NCI-H524 (cell line): Measurements from ENCODE around the gene UBTF.

Source experiments
- DNase-seq, 2 experiments: peaks; one replicate each; lab custom pipeline; 2025; lab: John Stamatoyannopoulos, UW

The UBTF gene

GRCh38 chr17:44171931-44172455 is 47.5 kb downstream of the UBTF start:
- no peak for DNase-seq

DNA sequence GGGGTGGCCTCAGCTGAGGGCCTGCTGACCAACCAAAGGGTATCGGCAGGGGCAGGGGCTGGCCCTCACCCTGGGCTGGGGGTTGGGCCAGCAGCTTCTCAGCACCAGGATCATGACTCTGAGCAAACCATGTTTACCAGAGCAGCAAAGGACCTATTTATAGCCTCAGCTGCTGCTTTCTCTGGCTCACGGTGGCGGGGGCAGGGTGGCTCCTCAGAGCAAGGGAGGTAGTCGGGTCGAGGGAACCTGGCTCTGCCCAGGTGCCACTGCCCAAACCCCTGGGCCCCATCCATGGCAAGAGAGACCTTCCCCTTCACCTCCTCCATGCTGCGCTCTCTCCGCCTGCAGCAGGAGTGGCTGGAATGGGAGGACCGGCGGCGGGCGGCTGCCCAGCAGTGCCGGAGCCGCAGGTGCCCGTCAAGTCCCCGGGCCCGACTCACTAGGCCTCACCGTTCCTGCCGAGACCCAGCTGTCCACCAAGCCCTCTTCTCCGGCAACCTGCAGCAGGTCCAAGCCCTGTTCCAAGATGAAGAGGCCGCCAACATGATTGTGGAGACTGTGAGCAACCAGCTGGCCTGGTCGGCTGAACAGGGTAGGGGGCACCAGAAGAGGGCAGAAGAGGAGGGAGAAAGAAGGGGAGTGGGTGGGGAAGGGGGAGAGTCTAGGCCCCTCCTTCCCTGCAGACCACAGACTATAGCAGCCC is 48.8 kb downstream of the UBTF start, which contains the start of gene ASB16:
ASB16 (plus strand) TSS at position 206 of the 703 bp plus-strand sequence; CDS start at position 292, 86 bp downstream.
- no peak for DNase-seq

- DNase-seq: no peak
Measured at GRCh38 chr17:44170135-44170498, 49.4 kb downstream of the UBTF start.

DNA sequence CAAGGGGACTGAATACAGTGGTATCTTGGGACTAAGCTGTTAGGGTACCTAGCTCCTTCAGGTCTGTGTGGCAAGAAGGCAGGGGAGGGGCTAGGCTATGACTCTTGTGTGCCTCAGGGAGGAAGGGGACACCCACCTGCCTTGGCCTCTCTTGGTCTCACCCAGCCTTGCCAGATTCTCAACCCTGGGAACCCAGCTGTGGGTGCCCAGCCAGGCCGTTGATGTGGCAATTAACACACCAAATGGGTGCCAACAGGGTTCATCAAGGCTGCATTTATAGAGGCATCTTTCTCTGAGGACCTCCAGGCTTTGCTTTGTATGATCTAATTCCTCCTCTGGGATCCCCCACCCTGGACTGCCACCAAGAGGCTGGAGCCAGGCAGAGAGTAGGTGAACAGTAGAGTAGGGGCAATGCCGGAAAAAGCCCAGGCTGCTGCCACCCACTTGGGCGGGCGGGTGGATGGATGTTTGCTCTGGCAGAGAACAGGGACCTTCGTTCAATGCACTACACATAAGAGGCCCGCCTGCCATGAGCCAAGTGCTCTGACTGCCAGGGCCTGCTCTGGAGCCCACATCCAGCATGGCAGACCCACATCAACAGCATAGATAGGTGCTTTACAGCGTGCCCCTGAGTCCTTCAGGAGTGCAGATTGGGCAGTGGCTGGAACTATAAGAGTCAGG is 52.2 kb downstream of the UBTF start:
- DNase-seq: no peak

DNA sequence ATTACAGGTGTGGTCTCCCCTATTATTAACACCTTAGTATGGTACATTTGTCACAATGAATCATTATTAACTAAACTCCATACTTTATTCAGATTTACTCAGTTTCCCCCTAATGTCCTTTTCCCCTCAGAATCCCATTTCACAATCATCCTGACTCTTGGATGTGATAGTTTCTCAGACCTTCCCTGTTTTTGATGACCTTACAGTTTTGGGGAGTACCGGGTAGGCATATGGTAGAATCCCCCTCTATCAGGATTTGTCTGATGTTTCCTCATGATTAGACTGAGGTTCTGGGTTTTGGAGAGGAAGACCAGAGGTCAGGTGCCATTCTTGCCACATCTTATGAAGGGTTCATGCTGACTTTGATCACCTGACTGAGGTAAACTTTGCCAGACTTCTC is 55.0 kb downstream of the UBTF start:
- DNase-seq: no peak

- no peak for DNase-seq
Measured at GRCh38 chr17:44159519-44160210, 59.8 kb downstream of the UBTF start.

DNA sequence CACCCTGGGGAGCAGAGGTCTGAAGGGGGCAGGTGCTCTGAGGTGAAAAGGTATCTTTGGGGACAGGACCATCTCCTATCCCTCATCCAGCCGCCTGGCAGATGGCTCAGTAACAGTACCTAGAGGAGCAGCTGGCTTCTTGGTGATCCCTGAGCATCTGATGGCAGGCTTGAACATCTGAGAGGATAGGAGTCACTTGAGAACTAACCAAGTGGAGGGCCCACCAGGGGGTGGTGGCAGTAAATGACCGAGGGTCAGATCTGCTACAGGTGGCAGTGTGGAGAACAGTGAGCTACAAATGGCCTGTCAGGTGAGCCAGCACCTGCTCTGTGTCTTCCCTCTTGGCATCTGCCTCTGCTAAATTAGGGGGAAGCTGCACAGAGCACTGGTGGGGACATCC is 64.0 kb downstream of the UBTF start:
- peak; percentile 93 to 97 for DNase-seq
